Muscle layer of duodenum (tissue), 2 donors: ENCODE data around the gene HEATR5A.

Experiments used
- H3K27ac ChIP-seq: one replicate; pipeline ENCODE4 v1.7.0; 2013; ENCODE audit warnings: mild to moderate bottlenecking, low read length
- H3K27me3 ChIP-seq: one replicate; pipeline ENCODE4 v1.7.0; 2013; ENCODE audit warnings: low read depth, mild to moderate bottlenecking, control low read depth, low read length
- H3K36me3 ChIP-seq, 2 donors: one replicate each; pipeline ENCODE4 v1.7.0; 2013; ENCODE audit warnings: low read length in 2 of 2, control low read depth in 1 of 2, mild to moderate bottlenecking in 1 of 2; ENCODE audit not compliant: insufficient read depth in 2 of 2, control insufficient read depth in 1 of 2
- H3K4me1 ChIP-seq, 2 donors: one replicate each; pipeline ENCODE4 v1.7.0; 2013; ENCODE audit warnings: low read length in 2 of 2, mild to moderate bottlenecking in 2 of 2, control low read depth in 1 of 2, moderate library complexity in 1 of 2; ENCODE audit not compliant: insufficient read depth in 2 of 2, control insufficient read depth in 1 of 2
- H3K4me3 ChIP-seq, 2 donors: one replicate each; pipeline ENCODE4 v1.7.0; 2013; ENCODE audit warnings: low read length in 2 of 2, low read depth in 1 of 2, mild to moderate bottlenecking in 1 of 2
- H3K9me3 ChIP-seq, 2 donors: one replicate each; pipeline ENCODE4 v1.7.0; 2013; ENCODE audit warnings: low read length in 2 of 2, control low read depth in 1 of 2, mild to moderate bottlenecking in 1 of 2; ENCODE audit not compliant: control insufficient read depth in 1 of 2
- donor health status: healthy.

The HEATR5A gene

GRCh38 chr14:31421200-31421599 lies 850 bp upstream of the HEATR5A start:
- Histone ChIP-seq H3K27me3 (no peaks in the 10 kb centered on the region), H3K4me1 (peaks cover 4 to 13% of the 10 kb centered on the region in 2 donors), H3K27ac (peak overlapping the region; percentile 88), H3K9me3 (no peaks in the 10 kb centered on the region), H3K36me3 (peaks cover 0 to 5% of the 10 kb centered on the region in 2 donors), H3K4me3 (peak overlapping the region; percentile 90 to 99)

GRCh38 chr14:31419967-31420318 lies 407 bp downstream of the HEATR5A start:
- Histone ChIP-seq H3K4me3 (peak overlapping the region; percentile 90 to 99), H3K27me3 (no peaks in the 10 kb centered on the region), H3K9me3 (no peaks in the 10 kb centered on the region), H3K27ac (peak overlapping the region; percentile 95), H3K36me3 (peaks cover 0 to 5% of the 10 kb centered on the region in 2 donors), H3K4me1 (peaks cover 4 to 13% of the 10 kb centered on the region in 2 donors)

GRCh38 chr14:31419179-31419966 lies 977 bp downstream of the HEATR5A start:
- Histone ChIP-seq H3K36me3 (peaks cover 0 to 5% of the 10 kb centered on the region in 2 donors), H3K9me3 (no peaks in the 10 kb centered on the region), H3K4me1 (peaks cover 6 to 15% of the 10 kb centered on the region in 2 donors), H3K27ac (peak overlapping the region; percentile 95), H3K4me3 (peak overlapping the region; percentile 90 to 99), H3K27me3 (no peaks in the 10 kb centered on the region)

- no peaks in the 10 kb centered on the region for H3K9me3 ChIP-seq
- peaks cover 10 to 19% of the 10 kb centered on the region in 2 donors for H3K4me1 ChIP-seq
- H3K27me3 ChIP-seq = no peaks in the 10 kb centered on the region
- no peak overlapping the region for H3K4me3 ChIP-seq
- H3K36me3 ChIP-seq = peaks cover 0 to 5% of the 10 kb centered on the region in 2 donors
- no peak overlapping the region for H3K27ac ChIP-seq
These were observed 1.9 kb downstream of the HEATR5A start for GRCh38 chr14:31418440-31418839.

GRCh38 chr14:31414190-31414833 lies 6.0 kb downstream of the HEATR5A start:
- Histone ChIP-seq H3K27me3 (no peaks in the 10 kb centered on the region), H3K36me3 (no peaks in the 10 kb centered on the region), H3K27ac (no peak overlapping the region), H3K4me3 (no peak overlapping the region), H3K9me3 (no peaks in the 10 kb centered on the region), H3K4me1 (peaks cover 10 to 23% of the 10 kb centered on the region in 2 donors)

- H3K4me1 ChIP-seq = peaks cover 5 to 12% of the 10 kb centered on the region in 2 donors
These were observed 9.1 kb downstream of the HEATR5A start for GRCh38 chr14:31411218-31411727.

GRCh38 chr14:31410048-31410650 lies 10.2 kb downstream of the HEATR5A start:
- Histone ChIP-seq H3K27ac (no peak overlapping the region), H3K4me1 (peaks cover 5 to 12% of the 10 kb centered on the region in 2 donors)

More at GRCh38 chr14:31411218-31411727, 9.1 kb downstream of the HEATR5A start:
- no peaks in the 10 kb centered on the region for H3K9me3 ChIP-seq
- H3K36me3 ChIP-seq = no peaks in the 10 kb centered on the region
- H3K4me3 ChIP-seq = no peak overlapping the region
- H3K27ac ChIP-seq = no peak overlapping the region
- H3K27me3 ChIP-seq = no peaks in the 10 kb centered on the region

GRCh38 chr14:31408421-31408820 lies 11.9 kb downstream of the HEATR5A start:
- H3K4me3 ChIP-seq = no peak overlapping the region
- H3K27ac ChIP-seq = no peak overlapping the region
- H3K4me1 ChIP-seq = peaks cover 0 to 6% of the 10 kb centered on the region in 2 donors

More at GRCh38 chr14:31410048-31410650, 10.2 kb downstream of the HEATR5A start:
- Histone ChIP-seq H3K4me3 (no peak overlapping the region), H3K27me3 (no peaks in the 10 kb centered on the region), H3K36me3 (no peaks in the 10 kb centered on the region), H3K9me3 (no peaks in the 10 kb centered on the region)

GRCh38 chr14:31405599-31406232 lies 14.6 kb downstream of the HEATR5A start:
- Histone ChIP-seq H3K36me3 (peaks cover 8 to 12% of the 10 kb centered on the region in 2 donors), H3K27ac (no peak overlapping the region), H3K9me3 (no peaks in the 10 kb centered on the region), H3K27me3 (no peaks in the 10 kb centered on the region), H3K4me1 (peaks cover 0 to 2% of the 10 kb centered on the region in 2 donors), H3K4me3 (no peak overlapping the region)

More at GRCh38 chr14:31408421-31408820, 11.9 kb downstream of the HEATR5A start:
- no peaks in the 10 kb centered on the region for H3K36me3 ChIP-seq
- H3K9me3 ChIP-seq = no peaks in the 10 kb centered on the region
- no peaks in the 10 kb centered on the region for H3K27me3 ChIP-seq

GRCh38 chr14:31405106-31405505 lies 15.2 kb downstream of the HEATR5A start:
- no peaks in the 10 kb centered on the region for H3K9me3 ChIP-seq
- H3K4me1 ChIP-seq = no peaks in the 10 kb centered on the region
- no peak overlapping the region for H3K4me3 ChIP-seq
- H3K27me3 ChIP-seq = no peaks in the 10 kb centered on the region
- no peak overlapping the region for H3K27ac ChIP-seq
- peaks cover 10 to 12% of the 10 kb centered on the region in 2 donors for H3K36me3 ChIP-seq

- no peaks in the 10 kb centered on the region for H3K27me3 ChIP-seq
- H3K4me3 ChIP-seq = no peak overlapping the region
- H3K4me1 ChIP-seq = no peaks in the 10 kb centered on the region
- peaks cover 14 to 17% of the 10 kb centered on the region in 2 donors for H3K36me3 ChIP-seq
- H3K9me3 ChIP-seq = no peaks in the 10 kb centered on the region
- H3K27ac ChIP-seq = no peak overlapping the region
These were observed 16.6 kb downstream of the HEATR5A start for GRCh38 chr14:31403707-31404106.
